ENCODE measurements around the gene ARAP3.
A peak's percentile ranks its signal among the peaks of the same experiment; 100 is the strongest.

ARAP3 gene

GRCh38 chr5:141669520-141669919 lies 12.5 kb downstream of the ARAP3 start:
- DNase-seq = no peak

DNA sequence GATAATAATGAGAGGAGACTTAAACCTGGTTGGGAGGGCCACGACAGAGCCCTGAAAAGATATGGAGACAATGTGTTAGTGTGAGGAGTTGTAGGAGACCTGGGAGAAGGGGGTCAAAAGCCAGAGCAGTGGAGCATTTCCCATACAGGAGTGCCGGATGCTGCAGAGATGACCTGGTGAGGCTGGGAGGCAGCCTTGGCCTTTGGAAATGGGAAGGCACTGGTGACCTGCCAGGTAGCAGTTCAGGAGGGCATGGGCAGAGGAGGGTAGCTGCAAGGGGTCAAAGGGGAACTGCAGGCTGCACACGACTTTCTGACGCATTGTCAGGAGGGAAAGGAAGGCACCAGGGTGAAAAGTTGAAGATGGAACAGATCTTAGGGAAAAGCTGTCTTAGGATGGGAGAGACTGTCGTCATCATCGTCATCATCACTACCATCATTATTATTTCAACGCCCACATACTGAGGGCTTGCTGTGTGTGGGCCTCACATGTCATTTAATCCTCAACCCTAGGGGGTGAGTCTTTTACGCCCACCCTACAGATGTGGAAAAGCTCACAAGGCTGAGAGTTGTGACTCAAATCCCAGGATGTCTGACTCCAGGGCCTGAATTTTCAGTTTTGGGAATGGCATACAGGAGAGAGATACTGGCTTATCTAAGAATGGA lies 13.3 kb downstream of the ARAP3 start:
- DNase-seq = no peak

DNA sequence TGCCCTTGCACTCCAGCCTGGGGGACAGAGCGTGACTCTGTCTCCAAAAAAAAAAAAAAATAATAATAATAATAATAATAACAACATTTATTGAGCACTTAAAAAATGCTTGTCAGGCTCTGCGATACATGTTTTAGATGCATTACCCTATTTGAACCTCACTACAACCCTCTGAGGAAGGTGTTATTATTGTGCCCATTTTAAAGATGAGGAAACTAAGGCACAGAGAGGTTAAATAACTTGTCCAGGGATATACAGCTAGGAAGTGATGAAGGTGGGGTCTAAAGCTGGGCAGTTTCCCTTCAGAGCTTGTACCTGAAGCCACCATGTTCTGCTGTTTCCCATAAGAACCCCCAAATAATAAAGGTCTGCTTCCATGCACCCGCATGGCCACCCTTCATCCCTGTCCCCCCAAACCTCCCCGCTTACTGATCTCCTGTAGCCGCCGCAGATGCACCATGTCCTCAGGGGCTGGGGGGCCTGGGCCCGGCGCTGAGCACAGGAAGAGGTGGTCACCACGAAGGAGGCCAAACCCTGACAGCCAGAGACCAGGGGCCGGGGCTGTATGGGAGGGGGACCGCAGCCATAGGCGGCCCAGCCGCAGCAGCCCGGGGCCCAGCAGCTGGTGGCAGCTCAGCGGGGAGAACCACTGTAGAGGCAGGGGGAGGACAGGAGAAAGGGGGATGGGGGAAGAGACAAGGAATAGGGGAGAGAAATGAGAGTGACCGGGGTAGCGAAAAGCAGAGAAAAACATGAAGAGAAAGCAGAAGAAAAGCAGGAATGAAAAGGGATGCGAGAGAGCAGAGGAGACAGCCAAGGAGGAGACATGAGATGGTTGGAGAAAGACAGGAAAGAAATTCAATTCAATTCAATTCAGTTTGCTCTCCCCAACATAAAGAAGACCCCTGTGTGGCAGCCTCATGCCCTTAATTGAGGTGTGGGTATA lies 15.8 kb downstream of the ARAP3 start:
- DNase-seq = no peak

GRCh38 chr5:141664733-141665461 lies 17.1 kb downstream of the ARAP3 start:
- DNase-seq = peak; percentile 19

- DNase-seq = no peak
These were observed 18.5 kb downstream of the ARAP3 start for GRCh38 chr5:141663506-141663905.

DNA sequence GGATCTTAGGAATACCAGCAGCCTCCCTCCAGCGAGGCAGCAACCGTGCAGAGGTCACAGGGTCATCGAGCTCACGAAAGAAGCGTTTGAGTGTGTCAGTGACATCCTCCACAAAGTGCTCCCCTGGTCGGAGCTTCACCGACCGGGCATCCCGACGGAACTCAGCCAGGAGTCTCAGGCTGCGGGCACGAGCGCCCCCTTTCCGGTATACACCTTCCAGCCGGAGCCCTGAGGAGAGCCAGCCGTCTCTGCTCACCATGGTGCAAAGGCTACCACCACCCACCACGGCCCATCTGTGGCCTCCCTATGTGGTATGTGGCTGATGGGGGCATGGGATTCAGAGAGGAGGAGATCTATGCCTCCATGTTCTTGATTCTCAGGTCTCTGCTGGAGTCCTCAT lies 20.0 kb downstream of the ARAP3 start:
- no peak for DNase-seq

DNA sequence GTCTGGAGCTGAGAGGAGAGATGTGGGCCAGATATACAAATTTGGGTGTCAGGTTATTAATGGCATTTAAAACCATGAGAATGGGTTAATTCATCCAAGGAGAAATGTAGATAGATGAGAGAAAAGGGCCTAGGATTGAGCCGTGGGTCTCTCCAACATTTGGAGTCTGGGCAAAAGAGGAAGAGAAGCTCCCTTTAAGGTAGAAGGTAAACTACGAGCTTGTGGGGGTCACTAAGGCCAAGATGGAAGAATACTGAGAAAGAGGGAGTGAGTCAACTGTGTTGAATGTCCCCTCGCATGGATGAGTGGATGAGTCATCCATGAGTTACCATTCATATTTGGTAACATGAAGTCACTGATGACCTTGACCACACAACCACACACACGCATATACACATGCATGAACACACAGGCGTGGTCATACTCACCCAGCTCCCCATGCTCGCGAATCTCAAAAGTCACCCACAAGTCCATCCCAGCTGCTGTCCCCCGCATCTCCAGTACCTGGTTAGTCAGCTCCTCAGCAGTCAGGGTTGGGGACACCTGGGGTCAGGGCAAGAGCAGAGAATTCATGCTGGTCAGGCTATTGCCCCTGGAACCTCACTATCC lies 24.0 kb downstream of the ARAP3 start:
- DNase-seq = no peak

GRCh38 chr5:141657404-141657803 lies 24.6 kb downstream of the ARAP3 start:
- no peak for DNase-seq

- no peak for DNase-seq
These were observed 25.6 kb downstream of the ARAP3 start for GRCh38 chr5:141656396-141656795.

DNA sequence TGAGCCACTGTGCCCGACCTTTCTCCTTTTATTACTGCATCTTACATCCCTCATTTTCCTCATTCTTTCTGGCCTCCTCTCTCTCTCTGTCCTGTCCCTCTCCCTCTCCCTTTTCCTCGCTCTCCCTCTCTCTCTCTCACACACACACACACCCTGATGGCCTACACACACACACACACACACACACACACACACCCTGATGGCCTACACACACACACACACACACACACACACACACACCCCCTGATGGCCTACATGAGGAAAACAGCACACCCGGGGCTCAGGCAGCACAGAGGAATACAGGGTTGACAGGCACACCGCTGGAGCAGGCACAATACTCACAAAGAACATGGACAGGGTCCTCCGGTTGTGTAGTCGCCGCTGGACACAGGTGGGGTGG lies 27.0 kb downstream of the ARAP3 start:
- no peak for DNase-seq

DNA sequence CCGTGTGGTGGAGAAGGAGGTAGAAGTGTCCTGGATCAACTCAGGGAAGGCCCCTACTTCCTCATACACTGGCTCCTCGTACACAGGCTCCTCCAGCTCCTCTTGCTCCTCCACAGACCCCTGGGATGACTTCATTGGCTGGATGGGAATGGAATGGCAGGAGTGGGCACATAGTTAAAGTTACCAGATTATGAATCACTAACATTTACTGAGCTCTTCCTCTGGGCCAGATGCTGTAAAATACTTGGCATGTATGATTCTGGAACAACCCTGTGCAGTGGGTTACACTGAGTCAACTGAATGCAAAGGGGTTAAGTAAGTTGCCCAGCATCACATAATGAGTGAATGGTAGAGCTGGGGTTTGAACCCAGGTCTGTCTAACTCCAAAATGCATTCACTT lies 27.7 kb downstream of the ARAP3 start:
- DNase-seq = no peak

GRCh38 chr5:141651728-141652105 lies 30.3 kb downstream of the ARAP3 start:
- DNase-seq = no peak

DNA sequence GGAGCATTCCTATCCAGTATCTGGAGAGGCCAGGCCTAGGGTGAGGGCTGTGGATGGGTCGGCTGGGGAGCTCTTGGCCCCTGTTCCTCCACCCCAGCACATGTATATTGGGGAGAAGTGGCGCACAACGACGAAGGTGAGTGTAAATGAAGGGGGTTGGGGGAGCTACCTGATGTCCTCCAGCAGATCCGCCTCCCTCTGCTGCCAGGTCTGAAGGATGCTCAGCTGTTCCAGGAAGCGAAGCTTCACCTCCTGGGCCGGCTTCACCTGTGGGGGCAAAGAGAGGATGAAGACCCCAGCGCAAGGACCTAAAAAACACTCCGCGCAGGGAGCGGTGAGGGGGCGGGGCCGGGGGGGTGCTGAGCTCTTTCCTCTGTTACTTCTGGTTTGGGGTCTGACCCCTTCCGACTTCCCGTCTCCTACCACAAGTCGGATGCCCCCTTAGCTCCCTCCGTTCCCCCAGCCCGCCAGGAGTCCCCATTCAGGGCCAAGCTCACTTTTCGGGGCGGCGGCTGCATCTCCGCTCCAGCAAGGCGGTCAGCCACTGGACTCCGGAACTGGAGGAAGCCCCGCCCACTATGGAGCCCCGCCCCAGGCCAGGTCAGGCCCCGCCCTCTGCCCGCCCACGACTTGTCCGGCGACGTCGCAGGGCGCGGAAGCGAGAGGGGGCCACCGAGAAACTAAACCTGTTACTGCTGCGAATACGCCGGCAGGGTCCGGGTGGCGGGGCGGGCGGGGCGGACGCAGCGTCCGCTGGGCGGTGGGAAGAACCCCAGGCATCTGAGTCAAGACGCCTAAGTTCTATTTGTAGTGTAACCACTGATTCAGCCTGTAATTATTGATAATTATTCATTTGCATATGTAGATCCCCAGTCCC lies 30.9 kb downstream of the ARAP3 start, which contains the start of gene FCHSD1:
TSS of gene FCHSD1 (minus strand) at position 568 of the 877 bp plus-strand sequence. CDS start at position 518, 50 bp downstream.
- peak; percentile 32 for DNase-seq

DNA sequence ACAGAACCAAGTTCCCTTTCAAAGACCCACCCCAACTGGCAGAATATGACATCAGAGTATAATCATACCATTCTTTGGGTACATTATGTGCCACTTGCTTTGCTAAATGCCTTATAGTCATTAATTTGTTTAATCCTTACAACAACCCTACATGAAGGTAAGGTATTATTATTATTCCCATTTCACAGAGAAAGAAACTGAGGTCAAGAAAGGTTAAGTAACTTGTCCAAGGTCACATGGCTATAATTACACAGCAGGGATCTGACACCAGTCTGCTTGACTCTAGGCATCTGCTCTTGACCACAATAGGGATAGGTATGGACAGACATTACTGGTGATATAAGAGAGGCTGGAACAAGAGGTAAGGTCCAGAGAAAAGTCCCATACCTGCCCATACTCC lies 32.1 kb downstream of the ARAP3 start:
- DNase-seq = no peak

DNA sequence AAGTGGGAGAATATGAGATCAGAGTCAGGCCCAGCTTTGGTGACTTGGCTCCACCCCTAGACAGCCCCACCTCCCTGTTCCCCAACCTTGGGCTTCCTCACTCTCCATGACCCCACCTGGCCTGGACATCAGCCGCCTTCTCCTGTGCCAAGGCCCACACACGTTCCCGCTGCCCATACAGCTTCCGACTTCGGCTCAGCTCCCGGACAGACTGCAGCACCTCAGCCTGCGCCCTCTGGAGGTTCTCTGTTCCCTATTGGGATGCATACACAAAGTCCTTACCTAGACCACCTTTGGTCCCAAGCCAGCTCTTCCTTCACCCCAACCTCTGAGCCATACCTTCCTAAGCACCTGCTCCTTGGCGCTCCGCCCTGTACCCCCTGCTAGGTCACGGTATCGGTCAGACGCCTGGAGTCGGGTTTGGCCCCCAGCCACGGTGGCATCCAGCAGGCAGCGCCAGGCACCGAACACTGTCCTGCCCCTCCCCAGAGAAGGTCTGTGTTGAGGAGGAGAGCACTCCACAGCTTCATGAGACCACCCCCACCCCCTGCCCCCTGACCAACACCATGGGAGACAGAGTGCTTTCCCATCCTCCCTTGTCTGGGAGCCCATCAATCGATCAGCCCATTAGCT lies 32.9 kb downstream of the ARAP3 start:
- no peak for DNase-seq

DNA sequence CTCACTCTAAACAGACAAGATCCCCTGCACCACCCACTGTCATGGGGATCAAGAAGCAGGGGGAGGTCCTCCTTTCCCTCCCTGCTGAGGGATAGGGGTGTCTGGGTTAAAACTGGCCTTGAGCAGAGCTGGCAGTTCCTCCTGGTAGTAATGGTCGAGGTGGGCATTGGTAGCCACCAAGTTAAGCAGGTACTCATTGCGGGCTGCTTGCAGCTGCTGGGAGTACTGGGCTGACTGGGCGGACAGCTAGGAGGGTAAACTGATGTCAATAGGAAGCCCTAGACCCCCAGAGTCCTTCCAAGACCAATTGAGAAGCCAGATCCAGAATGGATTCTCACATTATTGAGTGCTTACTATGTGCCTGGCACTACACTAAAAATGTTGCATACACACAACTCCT lies 34.2 kb downstream of the ARAP3 start:
- no peak for DNase-seq

- DNase-seq = no peak
These were observed 34.8 kb downstream of the ARAP3 start for GRCh38 chr5:141647242-141647641.

GRCh38 chr5:141646026-141646425 lies 36.0 kb downstream of the ARAP3 start:
- DNase-seq = no peak

DNA sequence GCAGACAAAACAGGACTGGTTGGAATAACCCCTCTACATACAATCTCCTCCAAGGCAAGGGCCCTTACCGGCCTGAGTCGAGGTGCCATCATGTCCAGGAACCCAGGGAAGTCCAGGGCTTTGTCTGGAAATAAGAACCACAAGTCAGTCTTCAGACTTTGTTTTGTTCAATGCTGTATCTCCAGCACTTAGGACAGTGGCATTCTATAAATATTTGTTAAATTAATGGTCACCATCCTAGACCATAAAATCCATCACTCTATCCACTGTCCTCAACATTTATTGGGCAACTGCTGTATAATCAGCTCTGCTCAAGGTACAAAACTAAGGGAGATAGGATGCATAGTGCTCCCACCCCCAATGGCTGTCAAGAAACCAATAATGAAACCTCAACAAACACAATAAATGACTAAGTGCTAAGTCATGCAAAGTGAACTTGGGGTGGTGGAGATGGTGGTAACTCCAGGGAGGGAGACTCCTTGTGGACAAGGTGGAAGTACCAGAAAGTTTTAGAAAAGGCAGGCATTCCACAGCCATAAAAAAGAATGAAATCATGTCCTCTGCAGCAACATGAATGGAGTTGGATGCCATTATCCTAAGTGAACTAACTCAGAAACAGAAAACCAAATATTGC lies 40.3 kb downstream of the ARAP3 start:
- no peak for DNase-seq

- DNase-seq = no peak
These were observed 41.3 kb downstream of the ARAP3 start for GRCh38 chr5:141640698-141641097.

DNA sequence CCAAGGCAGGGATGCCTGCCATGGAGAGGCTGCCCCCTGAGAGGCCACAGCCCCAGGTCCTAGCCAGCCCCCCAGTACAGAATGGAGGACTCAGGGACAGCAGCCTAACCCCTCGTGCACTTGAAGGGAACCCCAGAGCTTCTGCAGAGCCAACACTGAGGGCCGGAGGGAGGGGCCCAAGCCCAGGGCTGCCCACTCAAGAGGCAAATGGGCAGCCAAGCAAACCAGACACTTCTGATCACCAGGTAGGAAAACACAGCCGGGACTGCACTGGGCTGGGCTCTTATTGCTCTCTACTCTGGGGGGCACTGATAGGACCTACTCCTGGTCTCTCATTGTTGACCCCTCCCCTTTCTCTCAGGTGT lies 42.0 kb downstream of the ARAP3 start:
- no peak for DNase-seq
